Astrocyte (in vitro differentiated cells and primary cell): Measurements from ENCODE around the gene COX19. TPM values are rescaled to one million over a fixed set of nuclear protein-coding genes. Genes with fewer than 3 reads are reported as not detected.

ENCODE experiments used
- DNase-seq: peaks from one replicate; pipeline ENCODE4 v3.0.0-alpha.2; 2010; ENCODE audit warnings: low read depth
- FAIRE-seq: peaks from 2 replicates; lab custom pipeline; 2011; peaks lifted over from hg19 to GRCh38; lab: Jason Lieb, UNC
- H2AFZ ChIP-seq: 2 replicates; pipeline ENCODE4 v1.6.0; 2012; ENCODE audit warnings: low read depth, low read length, inconsistent platforms
- H3K27ac ChIP-seq: 2 replicates; pipeline ENCODE4 v1.5.1; 2011; ENCODE audit warnings: low read depth, low read length, inconsistent platforms
- H3K27me3 ChIP-seq: 2 replicates; pipeline ENCODE4 v1.6.0; 2011; ENCODE audit warnings: low read length, inconsistent platforms; ENCODE audit not compliant: insufficient read depth
- H3K36me3 ChIP-seq: 2 replicates; pipeline ENCODE4 v1.5.1; 2011; ENCODE audit warnings: low read length, inconsistent platforms; ENCODE audit not compliant: insufficient read depth
- H3K4me1 ChIP-seq: 2 replicates; pipeline ENCODE4 v1.5.1; 2011; ENCODE audit warnings: low read length, inconsistent platforms; ENCODE audit not compliant: insufficient read depth
- H3K4me2 ChIP-seq: 2 replicates; pipeline ENCODE4 v1.6.0; 2012; ENCODE audit warnings: low read length, inconsistent platforms
- H3K4me3 ChIP-seq: 2 replicates; pipeline ENCODE4 v1.5.1; 2011; ENCODE audit warnings: low read depth, mild to moderate bottlenecking, low read length, inconsistent platforms; ENCODE audit not compliant: insufficient read depth
- H3K79me2 ChIP-seq: 2 replicates; pipeline ENCODE4 v1.6.0; 2012; ENCODE audit warnings: mild to moderate bottlenecking, low read length, inconsistent platforms; ENCODE audit not compliant: insufficient read depth
- H3K9ac ChIP-seq: 2 replicates; pipeline ENCODE4 v1.6.0; 2012; ENCODE audit warnings: mild to moderate bottlenecking, low read length, inconsistent platforms
- H3K9me3 ChIP-seq: 2 replicates; pipeline ENCODE4 v1.5.1; 2012; ENCODE audit warnings: low read depth, mild to moderate bottlenecking, low read length, inconsistent platforms; ENCODE audit not compliant: insufficient read depth
- H4K20me1 ChIP-seq: 2 replicates; pipeline ENCODE4 v1.6.0; 2012; ENCODE audit warnings: low read length, inconsistent platforms; ENCODE audit not compliant: insufficient read depth
- H3K27ac Mint-ChIP-seq: one replicate; pipeline ENCODE4 v1.8.0; 2021; ENCODE audit warnings: mild to moderate bottlenecking, mixed read lengths; ENCODE audit not compliant: unreplicated experiment
- H3K27me3 Mint-ChIP-seq: one replicate; pipeline ENCODE4 v1.8.0; 2021; ENCODE audit warnings: low read depth, mixed read lengths; ENCODE audit not compliant: unreplicated experiment
- H3K36me3 Mint-ChIP-seq: one replicate; pipeline ENCODE4 v1.8.0; 2021; ENCODE audit warnings: low read depth, mixed read lengths; ENCODE audit not compliant: unreplicated experiment
- H3K4me1 Mint-ChIP-seq: one replicate; pipeline ENCODE4 v1.8.0; 2021; ENCODE audit warnings: low read depth, mixed read lengths; ENCODE audit not compliant: unreplicated experiment
- H3K4me3 Mint-ChIP-seq: one replicate; pipeline ENCODE4 v1.8.0; 2021; ENCODE audit warnings: mild to moderate bottlenecking, moderate library complexity, mixed read lengths; ENCODE audit not compliant: unreplicated experiment
- H3K9me3 Mint-ChIP-seq: one replicate; pipeline ENCODE4 v1.8.0; 2021; ENCODE audit warnings: mild to moderate bottlenecking, mixed read lengths; ENCODE audit not compliant: unreplicated experiment
- CTCF ChIP-seq: IDR thresholded peaks from 2 replicates; pipeline ENCODE4 v1.5.1; 2011; ENCODE audit warnings: low read depth, mild to moderate bottlenecking, inconsistent platforms, low read length, moderate library complexity; ENCODE audit not compliant: insufficient read depth
- EZH2 ChIP-seq: IDR thresholded peaks from 2 replicates; pipeline ENCODE4 v1.6.1; 2012; ENCODE audit warnings: mild to moderate bottlenecking, low read length, inconsistent platforms; ENCODE audit not compliant: insufficient read depth
- total RNA-seq: library from RNA; stranded (reverse); gene quantifications from 2 replicates; pipeline ENCODE4 v1.2.1, GENCODE V29; 2021

COX19 gene
- total RNA-seq, 1 donor from 2014 or later = 13.4 TPM

- Histone ChIP-seq H3K27ac (no peak overlapping the region), H3K27me3 (peaks cover 8% of the 10 kb centered on the region), H3K79me2 (no peaks in the 10 kb centered on the region), H3K4me2 (no peak overlapping the region), H4K20me1 (no peaks in the 10 kb centered on the region), H3K36me3 (no peaks in the 10 kb centered on the region), H3K9ac (no peak overlapping the region), H2AFZ (no peak overlapping the region), H3K9me3 (peaks cover 4% of the 10 kb centered on the region), H3K4me3 (no peak overlapping the region), H3K4me1 (no peaks in the 10 kb centered on the region)
- FAIRE-seq (no peak), DNase-seq (no peak)
- H3K36me3 Mint-ChIP-seq = peaks cover 6% of the 10 kb centered on the region
- TF ChIP-seq EZH2 (no peak), CTCF (no peak)
- H3K27ac Mint-ChIP-seq = no peak overlapping the region
- peaks cover 6% of the 10 kb centered on the region for H3K4me1 Mint-ChIP-seq
- peaks cover 20% of the 10 kb centered on the region for H3K27me3 Mint-ChIP-seq
- peaks cover 11% of the 10 kb centered on the region for H3K9me3 Mint-ChIP-seq
- H3K4me3 Mint-ChIP-seq = no peak overlapping the region
These were observed 35.5 kb downstream of the COX19 start for GRCh38 chr7:939843-940242.

- Histone ChIP-seq H3K27ac (no peak overlapping the region), H3K4me2 (no peak overlapping the region), H4K20me1 (no peaks in the 10 kb centered on the region), H2AFZ (no peak overlapping the region), H3K79me2 (no peaks in the 10 kb centered on the region), H3K27me3 (peaks cover 8% of the 10 kb centered on the region), H3K4me1 (no peaks in the 10 kb centered on the region), H3K9me3 (peaks cover 4% of the 10 kb centered on the region), H3K36me3 (no peaks in the 10 kb centered on the region), H3K9ac (no peak overlapping the region), H3K4me3 (no peak overlapping the region)
- no peak for TF ChIP-seq CTCF
- no peak for TF ChIP-seq EZH2
- DNase-seq (no peak), FAIRE-seq (no peak)
- Mint-ChIP-seq H3K4me1 (peaks cover 6% of the 10 kb centered on the region), H3K27ac (no peak overlapping the region), H3K4me3 (no peak overlapping the region), H3K27me3 (peaks cover 20% of the 10 kb centered on the region), H3K36me3 (peaks cover 6% of the 10 kb centered on the region), H3K9me3 (peaks cover 11% of the 10 kb centered on the region)
These were observed 36.7 kb downstream of the COX19 start for GRCh38 chr7:938546-939185.

GRCh38 chr7:937856-938484 lies 37.4 kb downstream of the COX19 start:
- peaks cover 20% of the 10 kb centered on the region for H3K27me3 Mint-ChIP-seq
- Histone ChIP-seq H3K27ac (no peak overlapping the region), H3K36me3 (no peaks in the 10 kb centered on the region), H3K9me3 (peaks cover 4% of the 10 kb centered on the region), H4K20me1 (no peaks in the 10 kb centered on the region), H3K79me2 (no peaks in the 10 kb centered on the region), H3K4me3 (no peak overlapping the region), H3K4me1 (no peaks in the 10 kb centered on the region), H3K9ac (no peak overlapping the region), H3K27me3 (peaks cover 8% of the 10 kb centered on the region), H2AFZ (no peak overlapping the region), H3K4me2 (no peak overlapping the region)
- FAIRE-seq (no peak), DNase-seq (no peak)
- H3K4me1 Mint-ChIP-seq = peaks cover 6% of the 10 kb centered on the region
- H3K4me3 Mint-ChIP-seq = no peak overlapping the region
- H3K9me3 Mint-ChIP-seq = peaks cover 11% of the 10 kb centered on the region
- H3K36me3 Mint-ChIP-seq = peaks cover 6% of the 10 kb centered on the region
- TF ChIP-seq EZH2 (no peak), CTCF (no peak)
- H3K27ac Mint-ChIP-seq = no peak overlapping the region
